Left ventricle myocardium inferior (tissue), 1 donor: ENCODE measurements around the gene CXorf38. TPM values are rescaled to one million over a fixed set of nuclear protein-coding genes. Genes with fewer than 3 reads are reported as not detected.

Source experiments
- DNase-seq: peaks from one replicate; pipeline ENCODE4 v3.0.0-alpha.2; 2020
- H3K27ac ChIP-seq: fragments of 200-600 bp; replicated peaks from 2 replicates; pipeline ENCODE4 v1.8.0; 2021
- H3K27me3 ChIP-seq: fragments of 200-600 bp; 2 replicates; pipeline ENCODE4 v1.8.0; 2021; ENCODE audit warnings: low read depth
- H3K36me3 ChIP-seq: fragments of 200-600 bp; 2 replicates; pipeline ENCODE4 v1.8.0; 2021
- H3K4me1 ChIP-seq: fragments of 200-600 bp; 2 replicates; pipeline ENCODE4 v1.8.0; 2021
- H3K4me3 ChIP-seq: fragments of 200-600 bp; 2 replicates; pipeline ENCODE4 v1.8.0; 2021; ENCODE audit warnings: mild to moderate bottlenecking, moderate library complexity
- H3K9me3 ChIP-seq: fragments of 200-600 bp; replicated peaks from 2 replicates; pipeline ENCODE4 v1.8.0; 2021
- intact Hi-C: fragments of 100-400 bp; cut with micrococcal nuclease; formaldehyde crosslinking; loops from one replicate; pipeline ENCODE4 v1.11.0; 2022
- total RNA-seq: library from RNA; stranded (reverse); fragmentation: NEBNext Ultra II Directional; extraction: Animal tissue kit (Norgen Biotek cat#: 25700); gene quantifications from one replicate; pipeline ENCODE4 v1.2.1, GENCODE V29; 2021
- TF ChIP-seq, protein P1 (sequence below): fragments of 200-600 bp; IDR thresholded peaks from 2 replicates; pipeline ENCODE4 v1.8.0; 2021; ENCODE audit warnings: antibody characterized with exemption, mild to moderate bottlenecking, borderline replicate concordance
- donor health status: DM: no; HTN: yes; CAD: no; lungs with severe emphysema.

CXorf38 gene
- total RNA-seq, 1 donor from 2014 or later, result 3.7 TPM

DNA sequence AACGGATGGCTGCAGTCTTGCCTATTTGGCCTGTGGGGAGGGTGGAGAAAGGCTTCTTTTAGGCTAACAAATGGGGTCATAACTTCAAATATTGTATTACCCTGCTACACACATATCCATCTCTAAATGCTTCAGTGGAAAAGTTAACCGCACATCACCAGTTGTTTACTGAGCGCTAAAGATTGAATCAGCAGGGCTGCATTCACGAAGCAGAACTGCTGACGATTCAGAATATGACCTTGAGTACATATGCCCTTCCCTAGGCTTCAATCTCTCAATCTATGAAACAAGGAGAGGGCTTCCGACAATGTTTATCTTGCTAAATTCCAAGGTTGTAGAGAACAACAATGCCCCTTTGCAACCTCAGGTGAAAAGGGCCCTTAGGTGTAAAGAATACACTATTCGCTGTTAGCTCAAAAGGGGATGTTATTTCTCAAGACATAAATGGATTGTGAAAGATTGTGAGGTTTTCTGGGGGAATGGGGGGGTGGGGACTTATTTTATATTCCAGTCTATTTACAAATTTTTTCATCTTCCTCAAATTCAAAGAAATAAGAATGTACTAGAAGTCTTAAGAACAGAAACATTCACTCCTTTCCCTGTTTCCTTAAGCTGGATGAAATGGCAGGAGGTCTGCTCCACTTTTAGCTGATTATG, 69.2 kb downstream of the CXorf38 start:
- no peak for DNase-seq
- intact Hi-C loops, result no loop called here
- TF ChIP-seq, protein P1, sequence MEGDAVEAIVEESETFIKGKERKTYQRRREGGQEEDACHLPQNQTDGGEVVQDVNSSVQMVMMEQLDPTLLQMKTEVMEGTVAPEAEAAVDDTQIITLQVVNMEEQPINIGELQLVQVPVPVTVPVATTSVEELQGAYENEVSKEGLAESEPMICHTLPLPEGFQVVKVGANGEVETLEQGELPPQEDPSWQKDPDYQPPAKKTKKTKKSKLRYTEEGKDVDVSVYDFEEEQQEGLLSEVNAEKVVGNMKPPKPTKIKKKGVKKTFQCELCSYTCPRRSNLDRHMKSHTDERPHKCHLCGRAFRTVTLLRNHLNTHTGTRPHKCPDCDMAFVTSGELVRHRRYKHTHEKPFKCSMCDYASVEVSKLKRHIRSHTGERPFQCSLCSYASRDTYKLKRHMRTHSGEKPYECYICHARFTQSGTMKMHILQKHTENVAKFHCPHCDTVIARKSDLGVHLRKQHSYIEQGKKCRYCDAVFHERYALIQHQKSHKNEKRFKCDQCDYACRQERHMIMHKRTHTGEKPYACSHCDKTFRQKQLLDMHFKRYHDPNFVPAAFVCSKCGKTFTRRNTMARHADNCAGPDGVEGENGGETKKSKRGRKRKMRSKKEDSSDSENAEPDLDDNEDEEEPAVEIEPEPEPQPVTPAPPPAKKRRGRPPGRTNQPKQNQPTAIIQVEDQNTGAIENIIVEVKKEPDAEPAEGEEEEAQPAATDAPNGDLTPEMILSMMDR, result no peak
- Histone ChIP-seq H3K36me3 (no peaks in the 10 kb centered on the region), H3K27ac (no peak overlapping the region), H3K9me3 (no peaks in the 10 kb centered on the region), H3K27me3 (no peaks in the 10 kb centered on the region), H3K4me3 (no peak overlapping the region), H3K4me1 (peaks cover 23% of the 10 kb centered on the region)

Other genes with a start within 250 kb of the CXorf38 start
- 42.5 TPM for gene ATP6AP2, start 66.6 kb downstream of the CXorf38 start, total RNA-seq
- not detected for gene MPC1L, start 24.1 kb downstream of the CXorf38 start, total RNA-seq
- gene MED14, start 88.0 kb upstream of the CXorf38 start, total RNA-seq, result 30.7 TPM